DND-41 (cell line): ENCODE results near the gene PANX3.

ENCODE experiments used
- CTCF ChIP-seq: IDR thresholded peaks from 2 replicates; pipeline ENCODE4 v1.5.1; 2012; ENCODE audit warnings: borderline replicate concordance, low read length, moderate library complexity, mild to moderate bottlenecking; ENCODE audit not compliant: poor library complexity, severe bottlenecking; ENCODE audit errors: extremely low read depth
- EZH2 ChIP-seq: IDR thresholded peaks from 3 replicates; pipeline ENCODE4 v1.6.1; 2012; ENCODE audit warnings: borderline replicate concordance, low read depth, mild to moderate bottlenecking, moderate library complexity, low read length, inconsistent platforms; ENCODE audit not compliant: severe bottlenecking

GRCh38 chr11:124661553-124661952, 50.3 kb downstream of the PANX3 start:
- TF ChIP-seq CTCF (no peak), EZH2 (no peak)
